Activated CD4-positive, alpha-beta T cell treated with anti-CD3 and anti-CD28 coated beads for 48 hours (primary cell): ENCODE measurements around the gene CHMP5.

Experiments used
- DNase-seq: peaks from one replicate; pipeline ENCODE4 v3.0.0-alpha.2; 2020

Gene CHMP5

DNA sequence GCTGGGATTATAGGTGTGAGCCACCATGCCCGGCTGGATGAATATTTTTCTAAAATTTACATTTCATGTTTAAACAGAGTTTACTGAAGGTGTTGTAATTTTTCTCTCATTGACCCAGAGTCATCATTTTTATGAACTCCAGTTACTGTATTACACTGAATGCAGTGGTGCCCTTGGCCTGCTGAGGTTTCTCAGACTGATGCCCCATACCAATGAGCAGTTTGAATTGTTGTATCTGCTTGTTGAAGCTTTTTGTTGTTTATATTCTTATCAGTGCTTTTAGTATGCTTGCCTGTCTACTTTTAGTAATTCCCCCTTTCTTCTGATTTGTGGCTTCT lies 55.4 kb downstream of the CHMP5 start:
- DNase-seq = no peak

DNA sequence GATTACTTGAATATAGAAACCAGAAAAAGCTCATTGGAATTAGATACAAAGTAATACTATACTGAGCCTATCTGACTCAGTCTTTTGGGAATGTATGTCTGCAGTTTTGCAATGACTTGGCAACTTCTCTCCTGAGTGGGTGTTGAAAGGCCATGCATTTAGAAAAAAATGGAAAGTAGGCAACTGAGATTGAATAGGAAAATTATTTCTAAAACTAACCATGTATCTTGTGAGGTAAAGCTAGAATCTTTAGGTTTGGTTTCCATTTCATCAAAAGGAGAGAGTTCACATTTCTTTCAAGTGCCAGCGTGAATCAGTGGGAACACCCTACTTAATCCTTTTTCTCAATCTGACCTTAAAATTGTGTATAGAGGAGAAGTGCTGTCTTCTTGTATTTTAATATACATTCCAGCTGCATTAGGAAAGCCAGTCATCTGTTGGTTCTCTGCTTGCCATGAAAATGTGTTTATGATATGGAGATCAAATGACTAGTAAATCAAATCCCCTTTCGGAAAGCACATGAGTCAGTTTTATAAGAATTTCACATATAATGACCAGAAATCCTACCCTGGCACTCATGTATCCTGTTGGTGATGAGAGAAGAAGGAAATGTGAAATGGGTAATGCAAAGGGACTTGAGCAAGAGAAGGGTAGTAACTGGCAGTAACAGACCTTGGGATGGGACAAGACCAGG lies 55.9 kb downstream of the CHMP5 start:
- no peak for DNase-seq

DNA sequence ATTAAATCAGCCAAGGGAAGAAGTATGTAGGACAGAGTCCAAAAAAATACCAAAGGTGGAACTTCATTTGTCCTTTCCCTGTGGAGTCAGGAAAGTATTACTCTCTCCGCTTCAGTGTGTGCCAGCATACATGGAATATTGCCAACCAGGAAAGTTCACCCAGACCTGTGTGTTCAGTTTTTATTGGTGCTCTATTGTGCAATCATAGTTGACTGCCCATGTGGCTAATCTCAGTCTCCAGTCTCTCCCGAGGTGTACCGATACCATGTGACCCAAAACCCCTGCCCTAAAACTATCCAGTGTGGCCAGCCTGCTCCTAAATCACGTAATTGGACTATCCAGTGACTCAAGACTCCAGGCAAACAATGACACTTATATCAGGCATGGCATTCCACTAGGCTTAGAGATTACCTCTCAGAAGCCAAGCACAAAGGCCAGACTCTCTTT lies 64.3 kb downstream of the CHMP5 start:
- DNase-seq = no peak

DNA sequence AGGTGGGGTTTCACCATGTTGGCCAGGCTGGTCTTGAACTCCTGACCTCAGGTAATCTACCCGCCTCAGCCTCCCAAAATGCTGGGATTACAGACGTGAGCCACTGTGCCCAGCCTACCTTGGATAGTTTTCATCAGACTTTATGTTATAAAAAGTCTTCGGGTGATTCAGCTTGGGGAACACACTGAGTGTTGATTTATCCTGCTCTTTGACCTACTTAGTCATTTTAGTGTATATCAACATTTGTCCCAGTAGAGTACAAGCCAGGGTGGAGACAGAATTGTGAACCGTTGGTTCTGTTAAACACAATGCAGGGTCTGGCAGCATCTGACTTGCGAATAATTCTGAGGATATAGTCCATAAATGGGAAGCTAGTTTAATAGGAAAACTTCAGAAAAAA lies 65.1 kb downstream of the CHMP5 start:
- DNase-seq = no peak

DNA sequence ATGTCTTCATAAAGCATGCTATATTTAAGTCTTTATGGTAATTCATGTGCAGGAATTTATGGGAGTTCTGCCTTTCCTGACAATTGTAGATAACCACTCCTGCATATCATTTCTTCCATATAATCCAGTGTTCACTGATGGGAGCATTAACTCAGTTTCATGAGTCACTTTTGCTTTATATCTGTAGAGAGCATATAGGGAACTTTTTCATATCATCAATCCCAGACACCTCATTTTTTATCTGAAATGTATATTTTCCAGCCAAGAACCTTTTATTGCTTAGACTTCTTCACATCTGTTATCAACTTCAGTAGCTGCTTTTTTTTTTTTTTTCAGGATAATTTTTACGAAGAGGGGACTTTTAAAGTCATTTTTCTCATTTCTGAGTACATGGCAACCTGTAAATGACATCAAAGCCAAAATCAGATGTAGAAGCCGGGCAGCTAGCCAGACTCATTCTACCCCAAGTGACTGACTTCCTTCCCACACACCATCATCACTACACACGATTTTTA lies 66.6 kb downstream of the CHMP5 start:
- no peak for DNase-seq
